DOHH2 (cell line): ENCODE results near the gene TEX19.

Experiments
- CTCF ChIP-seq: fragments of 200-600 bp; sonication (generic); IDR thresholded peaks from one replicate; pipeline ENCODE4 v1.5.1; 2014; ENCODE audit warnings: antibody characterized with exemption, mild to moderate bottlenecking, low read depth, low read length; ENCODE audit not compliant: poor library complexity, severe bottlenecking
- EZH2phosphoT487 ChIP-seq: fragments of 200-600 bp; sonication (generic); IDR thresholded peaks from 2 replicates; pipeline ENCODE4 v1.6.1; 2017; ENCODE audit warnings: borderline replicate concordance, mild to moderate bottlenecking, antibody characterized with exemption, low read length, moderate library complexity, mixed read lengths

- no peak for TF ChIP-seq CTCF
- no peak for TF ChIP-seq EZH2phosphoT487
These were observed 7.7 kb downstream of the TEX19 start for GRCh38 chr17:82366749-82367148.
